Heart left ventricle (tissue), 16 donors: ENCODE results near the gene SLC10A4. TPM values are rescaled to one million over a fixed set of nuclear protein-coding genes. Genes with fewer than 3 reads are reported as not detected.

Experiments
- ATAC-seq, 4 donors: fragments of 200-7000 bp; cut with Tn5 transposase; one replicate each; pipeline ENCODE4 v1.9.1; 2020 to 2022; ENCODE audit warnings: moderate library complexity in 4 of 4, mild to moderate bottlenecking in 3 of 4, moderate number of reproducible peaks in 1 of 4
- DNase-seq, 5 donors: peaks; one replicate each; pipeline ENCODE4 v3.0.0-alpha.2; 2020
- H3K27ac ChIP-seq, 12 donors: fragments of 200-600 bp; sonication (generic) in 4 of 12; one replicate each; pipeline versions ENCODE4 v1.5.0 to v1.8.0; 2016 to 2022; ENCODE audit warnings: mild to moderate bottlenecking in 2 of 12
- H3K27me3 ChIP-seq, 9 donors: fragments of 200-600 bp; sonication (generic) in 2 of 9; one replicate each; pipeline versions ENCODE4 v1.5.1 to v1.8.0; 2016 to 2022; ENCODE audit warnings: mild to moderate bottlenecking in 3 of 9
- H3K36me3 ChIP-seq, 9 donors: fragments of 200-600 bp; sonication (generic) in 2 of 9; one replicate each; pipeline versions ENCODE4 v1.5.0 to v1.8.0; 2018 to 2022; ENCODE audit warnings: mild to moderate bottlenecking in 2 of 9
- H3K4me1 ChIP-seq, 12 donors: fragments of 200-600 bp; sonication (generic) in 4 of 12; one replicate each; pipeline versions ENCODE4 v1.5.0 to v1.8.0; 2016 to 2022; ENCODE audit warnings: mild to moderate bottlenecking in 3 of 12
- H3K4me3 ChIP-seq, 12 donors: fragments of 200-600 bp; sonication (generic) in 4 of 12; one replicate each; pipeline versions ENCODE4 v1.5.0 to v1.8.0; 2017 to 2022; ENCODE audit warnings: mild to moderate bottlenecking in 9 of 12, moderate library complexity in 4 of 12
- H3K9me3 ChIP-seq, 12 donors: fragments of 200-600 bp; sonication (generic) in 4 of 12; one replicate each; pipeline versions ENCODE4 v1.5.0 to v1.8.0; 2016 to 2022; ENCODE audit warnings: mild to moderate bottlenecking in 1 of 12
- POLR2A ChIP-seq, 2 donors: fragments of 450-650 bp; IDR thresholded peaks; one replicate each; pipeline ENCODE4 v1.6.1; 2017; ENCODE audit warnings: antibody characterized with exemption in 2 of 2, mild to moderate bottlenecking in 2 of 2, moderate library complexity in 2 of 2
- WGBS, 4 donors: extraction: QIAGEN DNeasy Blood & Tissue Kit in 2 of 4; methylation state at CpG; one replicate each; pipeline versions ENCODE4 v1.1.5 to v1.1.7; 2013 to 2018; 5-methylcytosine and 5-hydroxymethylcytosine counted together
- intact Hi-C, 10 donors: fragments of 100-400 bp; cut with DNase I; formaldehyde crosslinking; loops; one replicate each; pipeline versions ENCODE4 v1.11.1 to v1.14.2; 2022
- polyA plus RNA-seq, 2 donors: library from polyadenylated mRNA; stranded (reverse); fragments of 200-250 nt; gene quantifications; one replicate each; pipeline ENCODE4 v1.2.3, GENCODE V29; 2013
- total RNA-seq, 9 donors: library from RNA; depleted of rRNA in 2 of 9; stranded (reverse); fragments of >200 nt in 2 of 9; fragmentation: NEBNext Ultra II Directional in 3 of 9; extraction: Animal tissue kit (Norgen Biotek cat#: 25700) in 3 of 9; gene quantifications; one replicate each; pipeline versions ENCODE4 v1.1.0 to v1.2.4, GENCODE V29; 2016 to 2023
- TF ChIP-seq, protein P1 (sequence below), 12 donors: fragments of 200-600 bp; sonication (generic) in 4 of 12; IDR thresholded peaks; one replicate each; pipeline versions ENCODE4 v1.5.0 to v1.8.0; 2018 to 2022; ENCODE audit warnings: antibody characterized with exemption in 12 of 12, mild to moderate bottlenecking in 5 of 12
- donor health status: ischemic (EF 13 %, LVEDD 7.1; RV severe dilation, severe dysfunction).
- donor health status: healthy with polysubstance abuse.
- donor health status: DM: no; HTN: yes; CAD: no.
- donor health status: DM: no; HTN: no; CAD: no.
- donor health status: ischemic (EF 25% LVEDD 6.9; RV normal size, moderate dysfunction).
- donor health status: ischemic (EF 25% LVEDD 5.7; RV mildly dilated, moderate dysfunction).
- donor health status: healthy.
- donor health status: DM: yes; HTN: yes; CAD: no.
- donor health status: ischemic (EF 35%, LVEDD 5.7; RV mildly dilated, moderate dysfunction).
- donor health status: nonischemic (EF 11% LVEDD 7.7; RV severe dilation, severe dysfunction).
- donor health status: DM: yes; HTN: yes; CAD: no.
- donor health status: PGD.
- donor health status: ischemic (EF 29% LVEDD 5.4; RV normal size, mild dysfunction).
- donor health status: nonischemic (EF 23%, LVEDD 6.1; RV moderate dilation, normal function).

Gene SLC10A4
- total and polyA plus RNA-seq, 11 donors, result 0.15 to 0.45 (median 0.33) TPM; not detected in 4

DNA sequence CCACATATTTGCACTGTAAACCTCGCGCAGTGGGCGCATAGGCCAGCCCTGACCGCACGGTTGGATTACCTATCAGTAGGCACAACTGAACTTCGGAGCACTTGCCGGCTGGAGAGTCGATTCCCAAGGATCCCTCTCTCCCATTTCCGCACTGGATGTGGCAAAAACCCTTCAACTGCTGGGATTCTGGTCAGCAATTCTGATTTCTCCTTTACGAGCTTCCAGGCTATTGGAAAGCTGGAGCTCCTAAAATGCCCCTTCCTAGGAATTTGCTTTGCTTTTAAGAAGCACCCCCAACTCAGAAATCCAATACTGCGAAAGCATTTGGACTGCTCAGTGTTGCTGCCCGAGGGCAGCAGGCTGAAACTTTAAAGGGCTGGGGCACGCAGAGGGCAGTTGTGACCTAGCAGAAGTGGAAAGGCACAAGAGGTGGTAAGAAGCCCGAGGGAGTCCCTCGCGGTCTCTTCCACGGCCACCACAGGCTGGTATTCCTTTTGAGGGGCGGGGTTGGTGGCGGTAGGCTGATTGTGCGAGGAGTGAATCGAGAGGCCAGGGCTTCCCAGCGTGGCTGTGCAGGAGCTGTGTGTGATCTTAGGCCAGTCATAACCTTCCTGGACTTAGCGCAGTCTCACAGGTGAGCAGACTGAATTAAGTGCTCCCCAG, 8.5 kb downstream of the SLC10A4 start:
- intact Hi-C loops, result loop anchor here in 2 of 10 donors (10.0 kb wide), 1 partner anchor 47 kb away; no protein-coding TSS in a partner anchor
- TF ChIP-seq POLR2A (IDR thresholded peaks at IDR 0.05), result no peak
- TF ChIP-seq, protein P1, sequence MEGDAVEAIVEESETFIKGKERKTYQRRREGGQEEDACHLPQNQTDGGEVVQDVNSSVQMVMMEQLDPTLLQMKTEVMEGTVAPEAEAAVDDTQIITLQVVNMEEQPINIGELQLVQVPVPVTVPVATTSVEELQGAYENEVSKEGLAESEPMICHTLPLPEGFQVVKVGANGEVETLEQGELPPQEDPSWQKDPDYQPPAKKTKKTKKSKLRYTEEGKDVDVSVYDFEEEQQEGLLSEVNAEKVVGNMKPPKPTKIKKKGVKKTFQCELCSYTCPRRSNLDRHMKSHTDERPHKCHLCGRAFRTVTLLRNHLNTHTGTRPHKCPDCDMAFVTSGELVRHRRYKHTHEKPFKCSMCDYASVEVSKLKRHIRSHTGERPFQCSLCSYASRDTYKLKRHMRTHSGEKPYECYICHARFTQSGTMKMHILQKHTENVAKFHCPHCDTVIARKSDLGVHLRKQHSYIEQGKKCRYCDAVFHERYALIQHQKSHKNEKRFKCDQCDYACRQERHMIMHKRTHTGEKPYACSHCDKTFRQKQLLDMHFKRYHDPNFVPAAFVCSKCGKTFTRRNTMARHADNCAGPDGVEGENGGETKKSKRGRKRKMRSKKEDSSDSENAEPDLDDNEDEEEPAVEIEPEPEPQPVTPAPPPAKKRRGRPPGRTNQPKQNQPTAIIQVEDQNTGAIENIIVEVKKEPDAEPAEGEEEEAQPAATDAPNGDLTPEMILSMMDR (IDR thresholded peaks at IDR 0.05), result no peak
- H3K4me3 ChIP-seq, result peak overlapping the region in 2 of 12 donors; percentile 44 to 48
- H3K36me3 ChIP-seq, result peaks cover 0 to 6% (median 0%) of the 10 kb centered on the region in 9 donors
- H3K27ac ChIP-seq, result no peak overlapping the region
- no peaks in the 10 kb centered on the region for H3K9me3 ChIP-seq
- peaks cover 0 to 17% (median 2%) of the 10 kb centered on the region in 12 donors for H3K4me1 ChIP-seq
- ATAC-seq, result no peak
- WGBS, 4 donors, result 63 to 75% (median 68%) methylated on average over 19 to 23 of the region's 23 CpGs
- peaks cover 17 to 57% (median 36%) of the 10 kb centered on the region in 9 donors for H3K27me3 ChIP-seq
- no peak for DNase-seq

DNA sequence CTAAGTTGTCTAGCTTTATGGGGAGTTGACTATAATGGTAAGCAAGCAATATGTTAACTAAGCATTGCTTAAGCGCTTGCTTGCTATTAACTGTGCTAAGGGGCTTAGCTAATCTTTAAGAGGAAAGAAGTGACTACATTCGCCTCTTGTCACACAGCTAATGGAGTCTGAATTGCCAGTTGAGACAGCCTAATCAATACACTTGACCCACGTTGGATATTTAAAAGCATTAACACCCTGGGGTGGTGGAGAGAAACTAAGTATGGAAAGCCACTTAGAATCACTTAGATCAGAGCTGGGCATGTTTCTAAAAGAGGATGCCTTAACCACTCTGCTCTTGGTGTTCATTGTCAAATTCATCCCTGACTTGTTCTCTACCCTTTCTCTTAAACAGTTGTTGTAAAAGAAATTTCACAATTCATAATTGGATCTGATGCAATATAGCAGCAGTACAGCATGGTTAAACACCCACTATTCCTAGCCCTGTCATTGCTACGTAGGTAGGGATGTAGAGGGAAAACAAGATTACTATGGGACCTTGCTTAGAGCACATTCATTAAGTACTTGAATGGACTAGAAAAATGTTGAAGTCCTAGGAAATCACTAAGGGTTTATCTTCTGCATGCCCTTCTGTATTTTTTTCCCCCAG, 10.4 kb downstream of the SLC10A4 start:
- ATAC-seq (no peak), DNase-seq (no peak)
- Histone ChIP-seq H3K27ac (no peak overlapping the region), H3K9me3 (no peaks in the 10 kb centered on the region), H3K36me3 (peaks cover 0 to 19% (median 9%) of the 10 kb centered on the region in 9 donors), H3K27me3 (peaks cover 17 to 41% (median 27%) of the 10 kb centered on the region in 9 donors), H3K4me1 (peaks cover 0 to 17% (median 2%) of the 10 kb centered on the region in 12 donors), H3K4me3 (no peak overlapping the region)
- 72 to 81% (median 77%) methylated on average over 4 of the region's 4 CpGs for WGBS, 4 donors
- intact Hi-C loops, result loop anchor here in 2 of 10 donors (10.0 kb wide), 1 partner anchor 49 kb away; no protein-coding TSS in a partner anchor
- TF ChIP-seq POLR2A (IDR thresholded peaks at IDR 0.05), result no peak
- TF ChIP-seq, protein P1 (IDR thresholded peaks at IDR 0.05), result no peak

DNA sequence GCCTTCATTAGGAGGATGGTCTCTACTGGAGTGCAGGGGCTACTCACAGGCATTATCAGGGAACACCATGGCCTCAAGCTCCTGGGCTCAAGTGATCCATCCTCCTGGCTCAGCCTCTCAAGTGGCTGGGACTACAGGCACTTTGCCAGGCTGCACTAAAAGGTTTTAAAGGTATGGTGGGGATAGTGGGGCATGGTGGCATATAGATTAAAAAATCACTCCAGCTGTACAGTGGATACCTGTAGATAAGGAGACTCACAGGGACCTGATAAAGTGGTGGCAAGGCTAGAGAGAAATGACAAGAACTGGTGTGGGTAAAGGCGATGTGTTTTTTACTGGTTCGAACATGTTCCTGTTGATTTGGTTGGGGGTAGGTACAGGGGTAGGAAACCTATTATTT, 12.8 kb downstream of the SLC10A4 start:
- intact Hi-C loops, result loop anchor here in 2 of 10 donors (10.0 kb wide), 1 partner anchor 51 kb away; no protein-coding TSS in a partner anchor
- no peak overlapping the region for H3K4me3 ChIP-seq
- H3K36me3 ChIP-seq, result peaks cover 0 to 43% (median 32%) of the 10 kb centered on the region in 9 donors
- peaks cover 0 to 2% (median 0%) of the 10 kb centered on the region in 12 donors for H3K4me1 ChIP-seq
- H3K9me3 ChIP-seq, result no peaks in the 10 kb centered on the region
- H3K27me3 ChIP-seq, result peaks cover 1 to 17% (median 9%) of the 10 kb centered on the region in 9 donors
- ATAC-seq (no peak), DNase-seq (no peak)
- no peak for TF ChIP-seq POLR2A (IDR thresholded peaks at IDR 0.05)
- TF ChIP-seq, protein P1 (IDR thresholded peaks at IDR 0.05), result no peak
- H3K27ac ChIP-seq, result no peak overlapping the region
- 92 to 97% (median 96%) methylated on average over 2 of the region's 2 CpGs for WGBS, 4 donors

DNA sequence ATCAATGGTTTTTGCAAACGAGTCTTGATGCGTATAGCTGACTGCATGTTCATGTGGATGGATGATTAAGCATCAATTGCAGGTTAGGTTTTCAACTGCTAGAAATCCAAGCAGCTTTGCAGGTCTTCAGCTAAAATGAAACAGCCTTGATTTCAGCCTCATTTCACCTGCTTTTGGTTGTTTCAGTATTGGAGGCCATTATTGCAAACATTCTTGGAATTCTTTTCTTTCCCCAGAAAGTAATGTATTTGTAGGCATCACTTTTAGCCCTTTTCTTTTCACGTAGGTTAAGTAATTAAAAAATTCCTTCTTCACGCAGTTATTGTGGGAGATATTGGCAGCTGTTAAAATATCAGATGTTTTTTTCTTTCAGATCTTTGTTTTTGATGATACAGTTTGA, 15.8 kb downstream of the SLC10A4 start:
- no peaks in the 10 kb centered on the region for H3K4me1 ChIP-seq
- no peak overlapping the region for H3K27ac ChIP-seq
- DNase-seq (no peak), ATAC-seq (no peak)
- TF ChIP-seq, protein P1 (IDR thresholded peaks at IDR 0.05), result no peak
- no peaks in the 10 kb centered on the region for H3K27me3 ChIP-seq
- H3K9me3 ChIP-seq, result no peaks in the 10 kb centered on the region
- H3K4me3 ChIP-seq, result no peak overlapping the region
- intact Hi-C loops, result loop anchor here in 2 of 10 donors (10.0 kb wide), 1 partner anchor 54 kb away; no protein-coding TSS in a partner anchor
- 94 to 96% (median 95%) methylated on average over 4 of the region's 4 CpGs for WGBS, 4 donors
- peaks cover 0 to 69% (median 60%) of the 10 kb centered on the region in 9 donors for H3K36me3 ChIP-seq
